Astrocyte (in vitro differentiated cells and primary cell): ENCODE measurements around the gene SAP30L. TPM values are rescaled to one million over a fixed set of nuclear protein-coding genes. Genes with fewer than 3 reads are reported as not detected.

Source experiments
- DNase-seq: peaks from one replicate; pipeline ENCODE4 v3.0.0-alpha.2; 2010; ENCODE audit warnings: low read depth
- FAIRE-seq: peaks from 2 replicates; lab custom pipeline; 2011; peaks lifted over from hg19 to GRCh38; lab: Jason Lieb, UNC
- H2AFZ ChIP-seq: 2 replicates; pipeline ENCODE4 v1.6.0; 2012; ENCODE audit warnings: low read depth, low read length, inconsistent platforms
- H3K27ac ChIP-seq: 2 replicates; pipeline ENCODE4 v1.5.1; 2011; ENCODE audit warnings: low read depth, low read length, inconsistent platforms
- H3K27me3 ChIP-seq: 2 replicates; pipeline ENCODE4 v1.6.0; 2011; ENCODE audit warnings: low read length, inconsistent platforms; ENCODE audit not compliant: insufficient read depth
- H3K36me3 ChIP-seq: 2 replicates; pipeline ENCODE4 v1.5.1; 2011; ENCODE audit warnings: low read length, inconsistent platforms; ENCODE audit not compliant: insufficient read depth
- H3K4me1 ChIP-seq: 2 replicates; pipeline ENCODE4 v1.5.1; 2011; ENCODE audit warnings: low read length, inconsistent platforms; ENCODE audit not compliant: insufficient read depth
- H3K4me2 ChIP-seq: 2 replicates; pipeline ENCODE4 v1.6.0; 2012; ENCODE audit warnings: low read length, inconsistent platforms
- H3K4me3 ChIP-seq: 2 replicates; pipeline ENCODE4 v1.5.1; 2011; ENCODE audit warnings: low read depth, mild to moderate bottlenecking, low read length, inconsistent platforms; ENCODE audit not compliant: insufficient read depth
- H3K79me2 ChIP-seq: 2 replicates; pipeline ENCODE4 v1.6.0; 2012; ENCODE audit warnings: mild to moderate bottlenecking, low read length, inconsistent platforms; ENCODE audit not compliant: insufficient read depth
- H3K9ac ChIP-seq: 2 replicates; pipeline ENCODE4 v1.6.0; 2012; ENCODE audit warnings: mild to moderate bottlenecking, low read length, inconsistent platforms
- H3K9me3 ChIP-seq: 2 replicates; pipeline ENCODE4 v1.5.1; 2012; ENCODE audit warnings: low read depth, mild to moderate bottlenecking, low read length, inconsistent platforms; ENCODE audit not compliant: insufficient read depth
- H4K20me1 ChIP-seq: 2 replicates; pipeline ENCODE4 v1.6.0; 2012; ENCODE audit warnings: low read length, inconsistent platforms; ENCODE audit not compliant: insufficient read depth
- H3K27ac Mint-ChIP-seq: one replicate; pipeline ENCODE4 v1.8.0; 2021; ENCODE audit warnings: mild to moderate bottlenecking, mixed read lengths; ENCODE audit not compliant: unreplicated experiment
- H3K27me3 Mint-ChIP-seq: one replicate; pipeline ENCODE4 v1.8.0; 2021; ENCODE audit warnings: low read depth, mixed read lengths; ENCODE audit not compliant: unreplicated experiment
- H3K36me3 Mint-ChIP-seq: one replicate; pipeline ENCODE4 v1.8.0; 2021; ENCODE audit warnings: low read depth, mixed read lengths; ENCODE audit not compliant: unreplicated experiment
- H3K4me1 Mint-ChIP-seq: one replicate; pipeline ENCODE4 v1.8.0; 2021; ENCODE audit warnings: low read depth, mixed read lengths; ENCODE audit not compliant: unreplicated experiment
- H3K4me3 Mint-ChIP-seq: one replicate; pipeline ENCODE4 v1.8.0; 2021; ENCODE audit warnings: mild to moderate bottlenecking, moderate library complexity, mixed read lengths; ENCODE audit not compliant: unreplicated experiment
- H3K9me3 Mint-ChIP-seq: one replicate; pipeline ENCODE4 v1.8.0; 2021; ENCODE audit warnings: mild to moderate bottlenecking, mixed read lengths; ENCODE audit not compliant: unreplicated experiment
- EZH2 ChIP-seq: IDR thresholded peaks from 2 replicates; pipeline ENCODE4 v1.6.1; 2012; ENCODE audit warnings: mild to moderate bottlenecking, low read length, inconsistent platforms; ENCODE audit not compliant: insufficient read depth
- total RNA-seq: library from RNA; stranded (reverse); gene quantifications from 2 replicates; pipeline ENCODE4 v1.2.1, GENCODE V29; 2021
- TF ChIP-seq, protein P1 (sequence below): IDR thresholded peaks from 2 replicates; pipeline ENCODE4 v1.5.1; 2011; ENCODE audit warnings: low read depth, mild to moderate bottlenecking, inconsistent platforms, low read length, moderate library complexity; ENCODE audit not compliant: insufficient read depth

Gene SAP30L
- total RNA-seq, 1 donor from 2014 or later, result 26.3 TPM

DNA sequence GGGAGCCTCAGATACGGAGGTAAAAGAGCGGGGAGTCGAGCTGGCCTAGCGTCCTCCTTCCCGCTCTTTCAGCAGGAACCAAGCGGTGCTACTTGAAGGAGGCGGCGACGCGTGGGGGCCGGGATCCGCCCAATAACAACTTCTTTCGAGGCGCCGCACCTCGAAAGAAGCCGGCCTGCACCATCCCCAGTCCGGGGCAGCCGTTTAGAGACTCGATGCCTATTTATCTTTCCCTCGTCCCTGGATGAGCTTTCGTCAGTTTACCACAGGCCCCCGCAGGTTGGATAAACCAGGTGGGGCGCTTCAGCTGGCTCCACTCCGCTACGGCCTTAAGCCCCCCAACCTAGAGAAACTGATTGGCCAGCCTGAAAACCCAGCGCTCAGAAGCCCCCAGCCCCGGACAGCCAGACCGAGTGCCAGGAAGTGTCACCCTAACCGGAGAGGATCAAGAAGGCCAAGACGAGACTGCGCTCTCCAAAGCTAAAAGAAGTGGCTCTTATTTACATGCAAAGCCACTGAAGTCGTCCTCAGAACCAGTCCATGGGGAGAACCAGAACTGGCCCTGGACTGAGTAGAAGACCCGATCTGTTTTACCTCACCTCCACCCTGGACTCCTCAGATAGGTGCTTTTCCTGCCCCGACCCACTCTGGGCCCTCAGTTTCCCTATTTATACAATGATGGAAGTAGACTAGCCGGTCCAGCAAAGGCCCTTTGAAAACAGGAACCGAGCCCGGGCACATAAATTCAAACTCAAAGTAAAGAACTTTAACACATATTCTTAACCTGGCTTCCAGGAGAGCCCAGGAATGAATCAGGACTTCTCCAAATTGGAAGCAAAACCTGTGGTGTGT lies 30.8 kb downstream of the SAP30L start:
- H3K4me3 Mint-ChIP-seq, result no peak overlapping the region
- no peak overlapping the region for H3K4me2 ChIP-seq
- no peak overlapping the region for H3K4me3 ChIP-seq

DNA sequence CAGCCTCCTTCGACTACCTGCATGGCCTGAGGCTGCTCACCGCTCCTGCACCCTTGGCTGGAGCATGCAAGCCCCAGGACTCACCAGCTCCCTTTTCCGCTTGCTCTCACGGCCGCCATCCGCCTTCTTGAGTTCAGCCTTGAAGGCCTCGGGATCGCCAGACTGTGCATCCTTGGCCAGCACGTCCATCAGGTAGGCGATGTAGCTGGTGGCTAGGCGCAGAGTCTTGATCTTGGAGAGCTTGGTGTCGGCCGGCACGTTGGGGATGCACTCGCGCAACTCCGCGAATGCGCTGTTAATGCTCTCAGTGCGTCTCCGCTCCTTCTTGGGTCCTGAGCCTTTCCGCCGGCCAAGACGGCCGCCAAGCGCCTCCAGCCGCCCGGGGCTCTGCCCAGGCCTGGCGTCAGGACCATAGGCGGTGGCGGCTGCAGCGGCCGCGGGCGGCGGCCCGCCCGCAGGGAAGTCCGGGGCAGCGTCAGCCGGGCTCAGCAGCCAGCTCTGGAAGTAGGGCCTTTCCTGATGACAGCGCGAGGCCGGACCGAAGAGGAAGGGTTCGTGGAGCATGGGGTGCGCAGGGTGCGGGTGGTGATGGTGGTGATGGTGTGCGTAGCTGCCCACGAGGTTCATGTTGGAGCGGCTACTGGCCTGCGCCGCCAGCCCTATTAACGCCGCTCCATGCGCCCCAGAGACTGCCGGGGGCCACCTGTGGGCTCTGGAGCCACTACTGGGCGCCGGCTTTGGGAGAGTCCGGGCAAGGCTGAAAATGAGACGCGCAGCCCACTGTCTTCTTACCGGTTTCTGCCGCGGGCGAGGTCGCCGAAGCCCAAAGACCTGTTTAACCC lies 31.8 kb downstream of the SAP30L start:
- Histone ChIP-seq H4K20me1 (peaks cover 40% of the 10 kb centered on the region), H3K27me3 (peaks cover 98% of the 10 kb centered on the region), H3K27ac (no peak overlapping the region), H3K79me2 (no peaks in the 10 kb centered on the region), H3K36me3 (no peaks in the 10 kb centered on the region), H3K9ac (no peak overlapping the region), H3K4me3 (peak overlapping the region; percentile 10), H3K4me2 (peak overlapping the region; percentile 75), H3K9me3 (peaks cover 3% of the 10 kb centered on the region), H3K4me1 (peaks cover 12% of the 10 kb centered on the region), H2AFZ (peak overlapping the region; percentile 54)
- Mint-ChIP-seq H3K27me3 (peaks cover 84% of the 10 kb centered on the region), H3K36me3 (peaks cover 2% of the 10 kb centered on the region), H3K27ac (peak overlapping the region; percentile 55), H3K4me1 (peaks cover 4% of the 10 kb centered on the region), H3K4me3 (no peak overlapping the region), H3K9me3 (peaks cover 31% of the 10 kb centered on the region)
- DNase-seq (no peak), FAIRE-seq (no peak)
- TF ChIP-seq EZH2, result peak; percentile 98
- TF ChIP-seq, protein P1, sequence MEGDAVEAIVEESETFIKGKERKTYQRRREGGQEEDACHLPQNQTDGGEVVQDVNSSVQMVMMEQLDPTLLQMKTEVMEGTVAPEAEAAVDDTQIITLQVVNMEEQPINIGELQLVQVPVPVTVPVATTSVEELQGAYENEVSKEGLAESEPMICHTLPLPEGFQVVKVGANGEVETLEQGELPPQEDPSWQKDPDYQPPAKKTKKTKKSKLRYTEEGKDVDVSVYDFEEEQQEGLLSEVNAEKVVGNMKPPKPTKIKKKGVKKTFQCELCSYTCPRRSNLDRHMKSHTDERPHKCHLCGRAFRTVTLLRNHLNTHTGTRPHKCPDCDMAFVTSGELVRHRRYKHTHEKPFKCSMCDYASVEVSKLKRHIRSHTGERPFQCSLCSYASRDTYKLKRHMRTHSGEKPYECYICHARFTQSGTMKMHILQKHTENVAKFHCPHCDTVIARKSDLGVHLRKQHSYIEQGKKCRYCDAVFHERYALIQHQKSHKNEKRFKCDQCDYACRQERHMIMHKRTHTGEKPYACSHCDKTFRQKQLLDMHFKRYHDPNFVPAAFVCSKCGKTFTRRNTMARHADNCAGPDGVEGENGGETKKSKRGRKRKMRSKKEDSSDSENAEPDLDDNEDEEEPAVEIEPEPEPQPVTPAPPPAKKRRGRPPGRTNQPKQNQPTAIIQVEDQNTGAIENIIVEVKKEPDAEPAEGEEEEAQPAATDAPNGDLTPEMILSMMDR, result no peak

More for the DNA sequence above, 30.8 kb downstream of the SAP30L start:
- Mint-ChIP-seq H3K27ac (no peak overlapping the region), H3K4me1 (peaks cover 5% of the 10 kb centered on the region), H3K27me3 (peaks cover 84% of the 10 kb centered on the region), H3K36me3 (peaks cover 2% of the 10 kb centered on the region), H3K9me3 (peaks cover 27% of the 10 kb centered on the region)
- DNase-seq, result no peak
- H3K4me1 ChIP-seq, result peaks cover 12% of the 10 kb centered on the region
- H3K36me3 ChIP-seq, result no peaks in the 10 kb centered on the region
- TF ChIP-seq, protein P1, result no peak
- peak; percentile 22 for TF ChIP-seq EZH2
- H3K27ac ChIP-seq, result no peak overlapping the region
- H4K20me1 ChIP-seq, result peaks cover 33% of the 10 kb centered on the region
- no peak overlapping the region for H2AFZ ChIP-seq
- no peak overlapping the region for H3K9ac ChIP-seq
- H3K79me2 ChIP-seq, result no peaks in the 10 kb centered on the region
- no peak for FAIRE-seq
- H3K27me3 ChIP-seq, result peaks cover 98% of the 10 kb centered on the region
- H3K9me3 ChIP-seq, result peaks cover 3% of the 10 kb centered on the region
